ENCODE measurements around the gene FAM98C. TPM values are rescaled to one million over a fixed set of nuclear protein-coding genes. Genes with fewer than 3 reads are reported as not detected.
"Not testable (repeated sequence)": the region's sequence is repeated elsewhere in the genome, so short reads cannot be mapped to it uniquely, and the experiment has no call there.

Gene FAM98C
- total RNA-seq, 2 experiments from 2014 or later = 22.4 to 24.1 TPM

DNA sequence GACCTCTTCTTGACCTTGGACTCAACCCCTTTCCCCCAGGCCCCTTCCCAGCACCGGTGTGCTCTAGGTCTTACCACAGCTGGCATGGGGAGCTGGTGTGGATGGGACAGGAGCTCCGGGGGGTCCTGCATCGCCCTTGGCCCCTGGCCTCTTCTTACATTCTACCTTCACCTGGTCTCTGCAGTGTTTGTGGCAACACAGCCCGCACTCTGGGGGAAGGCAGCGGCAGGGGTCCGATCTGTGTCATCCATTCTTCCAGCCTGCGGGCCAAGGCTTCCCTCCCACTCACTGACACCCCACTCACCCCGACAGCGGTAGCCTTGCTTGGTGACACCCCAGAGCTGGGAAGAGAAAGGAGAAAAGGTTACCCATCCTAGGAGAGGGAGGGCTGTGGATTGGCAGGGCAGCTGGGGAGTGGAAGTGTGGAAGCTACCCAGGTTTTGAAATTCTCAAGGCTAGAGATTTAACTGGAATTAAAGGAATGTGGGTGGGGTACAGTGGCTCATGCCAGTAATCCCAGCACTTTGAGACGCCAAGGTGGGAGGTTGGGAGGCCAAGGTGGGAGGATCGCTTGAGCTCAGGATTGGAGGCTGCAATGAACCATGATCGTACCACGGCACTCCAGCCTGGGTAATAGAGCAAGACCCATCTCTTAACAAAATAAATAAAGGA lies 8.3 kb downstream of the FAM98C start:
- Mint-ChIP-seq H3K27me3 (no peaks in the 10 kb centered on the region), H3K27ac (no peak overlapping the region), H3K4me1 (no peaks in the 10 kb centered on the region), H3K9me3 (ENCODE audit: low read depth) (no peaks in the 10 kb centered on the region), H3K36me3 (peaks cover 10% of the 10 kb centered on the region), H3K4me3 (no peak overlapping the region)
- DNase-seq = no peak
- no peak for ATAC-seq
- CTCF ChIA-PET = interaction anchor here (4.9 kb wide), 1 partner anchor 8 kb away, joined by 27 read pairs; the partner anchor contains the start of gene FAM98C

GRCh38 chr19:38411898-38412297 lies 9.0 kb downstream of the FAM98C start:
- CTCF ChIA-PET = interaction anchor here (4.9 kb wide), 1 partner anchor 9 kb away, joined by 27 read pairs; the partner anchor contains the start of gene FAM98C
- H3K4me3 Mint-ChIP-seq; H3K4me1 Mint-ChIP-seq; H3K27me3 Mint-ChIP-seq; H3K9me3 Mint-ChIP-seq (ENCODE audit: low read depth); H3K36me3 Mint-ChIP-seq; H3K27ac Mint-ChIP-seq; ATAC-seq; DNase-seq: not testable (repeated sequence)

DNA sequence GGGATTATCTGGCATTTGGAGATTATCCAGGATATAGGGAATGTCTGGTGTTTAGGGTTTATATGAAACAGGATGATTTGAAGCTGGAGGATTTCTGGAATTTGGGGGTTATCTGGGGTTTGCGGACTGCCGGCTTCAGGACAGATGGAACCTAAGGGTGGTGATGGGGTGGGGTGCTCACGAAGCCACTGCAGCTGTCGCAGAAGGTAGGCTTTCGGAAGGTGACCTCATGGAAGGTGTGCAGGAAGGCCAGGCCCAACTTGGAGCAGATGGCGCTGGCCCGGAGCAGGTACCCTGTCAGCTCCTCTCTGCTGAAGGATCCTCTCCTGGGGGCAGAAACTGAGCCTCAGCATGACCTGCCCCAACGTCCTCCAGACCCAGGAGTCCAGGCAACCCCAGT lies 9.6 kb downstream of the FAM98C start:
- H3K4me1 Mint-ChIP-seq = peaks cover 7% of the 10 kb centered on the region
- DNase-seq (no peak), ATAC-seq (no peak)
- no peak overlapping the region for H3K27ac Mint-ChIP-seq
- CTCF ChIA-PET = interaction anchor here (4.9 kb wide), 1 partner anchor 9 kb away, joined by 27 read pairs; the partner anchor contains the start of gene FAM98C
- H3K36me3 Mint-ChIP-seq = peaks cover 2% of the 10 kb centered on the region
- no peaks in the 10 kb centered on the region for H3K9me3 Mint-ChIP-seq (ENCODE audit: low read depth)
- H3K4me3 Mint-ChIP-seq = no peak overlapping the region
- no peaks in the 10 kb centered on the region for H3K27me3 Mint-ChIP-seq

DNA sequence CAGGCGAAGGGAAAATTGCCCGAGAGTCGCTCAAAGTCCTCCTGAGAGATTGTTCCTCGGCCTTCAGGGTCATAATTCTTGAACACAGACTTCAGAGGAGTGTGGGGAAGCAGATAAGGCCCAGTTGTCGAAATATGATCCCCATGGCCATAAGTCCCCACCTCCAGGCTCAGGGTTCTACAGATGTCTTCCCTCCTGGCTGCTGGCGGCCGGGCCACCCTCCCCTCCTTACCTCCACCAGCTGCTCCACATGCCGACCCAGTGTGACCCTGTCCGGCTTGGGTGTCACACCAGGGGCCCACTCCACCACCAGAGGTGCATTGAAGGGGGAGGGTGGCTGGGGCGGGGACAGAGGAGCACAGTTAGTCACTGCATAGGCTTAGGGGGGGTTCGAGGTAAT lies 10.1 kb downstream of the FAM98C start:
- H3K27ac Mint-ChIP-seq = no peak overlapping the region
- ATAC-seq (no peak), DNase-seq (no peak)
- no peak overlapping the region for H3K4me3 Mint-ChIP-seq
- no peaks in the 10 kb centered on the region for H3K9me3 Mint-ChIP-seq (ENCODE audit: low read depth)
- H3K4me1 Mint-ChIP-seq = peaks cover 12% of the 10 kb centered on the region
- no peaks in the 10 kb centered on the region for H3K27me3 Mint-ChIP-seq
- CTCF ChIA-PET = interaction anchor here (4.9 kb wide), 1 partner anchor 10 kb away, joined by 27 read pairs; the partner anchor contains the start of gene FAM98C
- H3K36me3 Mint-ChIP-seq = peaks cover under 1% of the 10 kb centered on the region

- Mint-ChIP-seq H3K27ac (no peak overlapping the region), H3K9me3 (ENCODE audit: low read depth) (no peaks in the 10 kb centered on the region), H3K36me3 (no peaks in the 10 kb centered on the region), H3K4me3 (no peak overlapping the region), H3K27me3 (no peaks in the 10 kb centered on the region), H3K4me1 (peaks cover 13% of the 10 kb centered on the region)
- ATAC-seq (no peak), DNase-seq (no peak)
- CTCF ChIA-PET = interaction anchor here (4.9 kb wide), 1 partner anchor 10 kb away, joined by 27 read pairs; the partner anchor contains the start of gene FAM98C
Observed at GRCh38 chr19:38413416-38413815, 10.5 kb downstream of the FAM98C start.

GRCh38 chr19:38417146-38417543 lies 14.3 kb downstream of the FAM98C start:
- CTCF ChIA-PET = interaction anchor here (2.4 kb wide), 1 partner anchor 14 kb away, joined by 15 read pairs; the partner anchor contains the start of gene FAM98C
- peak overlapping the region; percentile 66 for H3K27ac Mint-ChIP-seq
- peaks cover 13% of the 10 kb centered on the region for H3K4me1 Mint-ChIP-seq
- DNase-seq (no peak), ATAC-seq (no peak)
- H3K4me3 Mint-ChIP-seq = peak overlapping the region; percentile 77
- no peaks in the 10 kb centered on the region for H3K36me3 Mint-ChIP-seq
- H3K27me3 Mint-ChIP-seq = no peaks in the 10 kb centered on the region
- no peaks in the 10 kb centered on the region for H3K9me3 Mint-ChIP-seq (ENCODE audit: low read depth)

GRCh38 chr19:38417544-38418506 lies 14.9 kb downstream of the FAM98C start:
- CTCF ChIA-PET = interaction anchor here (2.4 kb wide), 1 partner anchor 15 kb away, joined by 15 read pairs; the partner anchor contains the start of gene FAM98C
- H3K4me3 Mint-ChIP-seq = peak overlapping the region; percentile 77
- H3K27me3 Mint-ChIP-seq = no peaks in the 10 kb centered on the region
- ATAC-seq = peak; percentile 92
- peak overlapping the region; percentile 66 for H3K27ac Mint-ChIP-seq
- peak; percentile 82 for DNase-seq
- no peaks in the 10 kb centered on the region for H3K36me3 Mint-ChIP-seq
- H3K4me1 Mint-ChIP-seq = peaks cover 13% of the 10 kb centered on the region
- H3K9me3 Mint-ChIP-seq (ENCODE audit: low read depth) = no peaks in the 10 kb centered on the region

- H3K9me3 Mint-ChIP-seq (ENCODE audit: low read depth) = no peaks in the 10 kb centered on the region
- H3K27ac Mint-ChIP-seq = no peak overlapping the region
- DNase-seq (no peak), ATAC-seq (no peak)
- H3K27me3 Mint-ChIP-seq = no peaks in the 10 kb centered on the region
- H3K4me1 Mint-ChIP-seq = peaks cover 16% of the 10 kb centered on the region
- CTCF ChIA-PET = interaction anchor here (1.1 kb wide), 1 partner anchor 18 kb away, joined by 6 read pairs; the partner anchor contains the start of gene FAM98C
- no peaks in the 10 kb centered on the region for H3K36me3 Mint-ChIP-seq
- no peak overlapping the region for H3K4me3 Mint-ChIP-seq
Observed at GRCh38 chr19:38420935-38421334, 18.0 kb downstream of the FAM98C start.

GRCh38 chr19:38421856-38422255 lies 19.0 kb downstream of the FAM98C start:
- Mint-ChIP-seq H3K4me1 (peaks cover 20% of the 10 kb centered on the region), H3K36me3 (no peaks in the 10 kb centered on the region), H3K9me3 (ENCODE audit: low read depth) (no peaks in the 10 kb centered on the region), H3K27ac (no peak overlapping the region), H3K4me3 (no peak overlapping the region), H3K27me3 (no peaks in the 10 kb centered on the region)
- CTCF ChIA-PET = no interaction called here
- ATAC-seq (no peak), DNase-seq (no peak)

- ATAC-seq (no peak), DNase-seq (no peak)
- Mint-ChIP-seq H3K4me1 (peaks cover 19% of the 10 kb centered on the region), H3K36me3 (no peaks in the 10 kb centered on the region), H3K27me3 (no peaks in the 10 kb centered on the region), H3K9me3 (ENCODE audit: low read depth) (no peaks in the 10 kb centered on the region), H3K4me3 (no peak overlapping the region), H3K27ac (no peak overlapping the region)
- CTCF ChIA-PET = no interaction called here
Observed at GRCh38 chr19:38422438-38422837, 19.5 kb downstream of the FAM98C start.

DNA sequence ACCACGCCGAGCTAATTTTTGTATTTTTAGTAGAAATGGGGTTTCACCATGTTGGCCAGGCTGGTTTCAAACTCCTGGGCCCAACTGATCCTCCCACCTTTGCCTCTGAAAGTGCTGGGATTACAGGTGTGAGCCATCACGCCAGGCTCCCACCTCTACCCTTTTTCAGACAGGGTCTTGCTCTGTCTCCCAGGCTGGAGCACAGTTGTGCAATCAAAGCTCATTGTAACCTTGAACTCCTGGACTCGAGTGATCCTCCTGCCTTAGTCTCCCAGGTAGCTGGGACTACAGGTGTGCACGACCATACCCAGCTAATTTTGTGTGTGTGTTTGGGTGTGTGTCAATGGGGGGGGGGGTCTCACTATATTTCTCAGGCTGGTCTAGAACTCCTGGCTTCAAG lies 21.4 kb downstream of the FAM98C start:
- Mint-ChIP-seq H3K4me1 (peaks cover 19% of the 10 kb centered on the region), H3K27me3 (no peaks in the 10 kb centered on the region), H3K27ac (no peak overlapping the region), H3K36me3 (no peaks in the 10 kb centered on the region), H3K9me3 (ENCODE audit: low read depth) (no peaks in the 10 kb centered on the region), H3K4me3 (no peak overlapping the region)
- no peak for DNase-seq
- no peak for ATAC-seq
- CTCF ChIA-PET = interaction anchor here (0.8 to 0.9 kb wide), 2 partner anchors 22 to 506 kb away, joined by 3 to 6 read pairs; partner anchors contain the start of genes FAM98C, MRPS12 and SARS2

- DNase-seq (no peak), ATAC-seq (no peak)
- H3K27ac Mint-ChIP-seq = no peak overlapping the region
- H3K4me1 Mint-ChIP-seq = peaks cover 24% of the 10 kb centered on the region
- H3K9me3 Mint-ChIP-seq (ENCODE audit: low read depth) = no peaks in the 10 kb centered on the region
- H3K36me3 Mint-ChIP-seq = no peaks in the 10 kb centered on the region
- no peak overlapping the region for H3K4me3 Mint-ChIP-seq
- H3K27me3 Mint-ChIP-seq = peaks cover 3% of the 10 kb centered on the region
- CTCF ChIA-PET = interaction anchor here (3.5 kb wide), 1 partner anchor 22 kb away, joined by 15 read pairs; the partner anchor contains the start of gene FAM98C
Observed at GRCh38 chr19:38425222-38425809, 22.4 kb downstream of the FAM98C start.

Data from activated CD8-positive, alpha-beta memory T cell treated with anti-CD3 and anti-CD28 coated beads, Interleukin-2, amount 10 ng/mL, durations not matched to agents 7 days and 5 days (primary cell).